ENCODE results near the gene TPRX1. TPM values are rescaled to one million over a fixed set of nuclear protein-coding genes. Genes with fewer than 3 reads are reported as not detected.
"Not testable (repeated sequence)": the region's sequence is repeated elsewhere in the genome, so short reads cannot be mapped to it uniquely, and the experiment has no call there.

Gene TPRX1
- total RNA-seq, 4 donors from 2014 or later = not detected

DNA sequence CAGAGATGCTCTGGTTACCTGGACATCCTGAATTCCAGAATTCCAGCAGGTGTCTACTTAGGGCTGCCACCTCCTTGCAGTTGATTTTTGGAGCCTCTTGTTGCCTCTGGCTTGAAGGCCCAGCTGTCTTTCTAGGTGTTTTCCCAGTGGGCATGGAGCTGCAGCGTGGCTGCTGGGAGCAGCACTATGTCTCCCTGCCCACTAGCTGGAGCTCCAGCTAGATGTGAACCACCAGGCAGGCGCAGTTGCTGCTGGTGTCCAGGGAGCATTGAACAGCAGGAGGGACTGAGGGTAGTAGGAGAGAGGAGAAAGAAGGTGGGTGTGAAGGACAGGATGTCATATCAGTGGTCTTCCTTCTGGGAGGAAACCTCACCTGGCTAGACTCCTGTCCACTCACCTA, 35.7 kb downstream of the TPRX1 start:
- Histone ChIP-seq H3K27ac (no peak overlapping the region), H3K27me3 (no peaks in the 10 kb centered on the region), H3K4me1 (no peaks in the 10 kb centered on the region), H3K4me3 (replicated peaks in 1 of 3) (no peak overlapping the region), H3K9me3 (no peaks in the 10 kb centered on the region), H3K36me3 (no peaks in the 10 kb centered on the region)
- TF ChIP-seq POLR2A (IDR thresholded peaks at IDR 0.05) = no peak
- no peak for TF ChIP-seq CTCF (IDR thresholded peaks at IDR 0.05)
- WGBS, 2 donors = 75 to 82% methylated on average over 2 of the region's 2 CpGs
- intact Hi-C loops (cut with DNase I) = no loop called here
- no peak for DNase-seq

DNA sequence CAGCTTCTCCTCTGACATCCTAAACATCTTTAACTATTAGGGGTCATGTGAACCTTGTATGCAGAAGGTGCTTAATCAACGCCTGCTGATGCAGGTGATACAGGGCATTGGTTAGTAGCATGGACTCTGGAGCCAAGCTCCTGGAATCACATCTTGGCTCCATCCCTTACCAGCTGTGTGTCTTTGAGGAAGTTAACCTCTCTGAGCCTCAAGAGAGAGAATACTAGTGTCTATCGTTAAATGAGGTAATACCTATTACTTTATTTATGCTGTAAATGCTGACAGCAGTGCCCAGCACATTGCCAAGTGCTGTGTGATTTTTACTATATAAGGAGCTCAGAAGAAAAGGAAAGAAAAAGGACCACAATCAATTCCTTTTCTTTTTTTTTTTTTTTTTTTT, 37.0 kb downstream of the TPRX1 start:
- no peaks in the 10 kb centered on the region for H3K9me3 ChIP-seq
- WGBS, 2 donors = 90 to 94% methylated on average over 2 of the region's 2 CpGs
- intact Hi-C loops (cut with DNase I) = no loop called here
- no peaks in the 10 kb centered on the region for H3K36me3 ChIP-seq
- no peaks in the 10 kb centered on the region for H3K4me1 ChIP-seq
- H3K27me3 ChIP-seq = no peaks in the 10 kb centered on the region
- TF ChIP-seq CTCF (IDR thresholded peaks at IDR 0.05) (no peak), POLR2A (IDR thresholded peaks at IDR 0.05) (no peak)
- no peak overlapping the region for H3K27ac ChIP-seq
- H3K4me3 ChIP-seq (replicated peaks in 1 of 3) = no peak overlapping the region
- DNase-seq = no peak

GRCh38 chr19:47766670-47767069, 37.7 kb downstream of the TPRX1 start:
- DNase-seq = no peak
- Histone ChIP-seq H3K9me3 (no peaks in the 10 kb centered on the region), H3K36me3 (no peaks in the 10 kb centered on the region), H3K27me3 (no peaks in the 10 kb centered on the region), H3K27ac (no peak overlapping the region), H3K4me1 (no peaks in the 10 kb centered on the region), H3K4me3 (replicated peaks in 1 of 3) (no peak overlapping the region)
- TF ChIP-seq CTCF (IDR thresholded peaks at IDR 0.05) = no peak
- TF ChIP-seq POLR2A (IDR thresholded peaks at IDR 0.05) = no peak
- WGBS, 2 donors = 89 to 94% methylated on average over 7 of the region's 7 CpGs
- intact Hi-C loops (cut with DNase I) = no loop called here

DNA sequence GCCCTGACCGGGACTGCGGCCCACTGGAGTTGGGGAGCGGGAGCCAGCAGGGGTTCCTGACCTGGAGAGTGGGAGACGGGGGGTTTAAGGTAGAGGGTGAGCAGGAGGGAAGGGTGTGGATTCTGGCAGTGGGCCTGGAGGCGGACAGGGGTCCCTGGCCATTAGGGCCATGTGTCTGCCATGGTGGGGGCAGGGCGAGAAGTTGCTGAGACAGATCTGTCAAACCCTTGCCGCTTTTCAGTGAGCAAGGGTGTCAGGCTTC, 38.1 kb downstream of the TPRX1 start:
- 63 to 83% methylated on average over 7 of the region's 7 CpGs for WGBS, 2 donors
- Histone ChIP-seq H3K4me1 (no peaks in the 10 kb centered on the region), H3K4me3 (replicated peaks in 1 of 3) (no peak overlapping the region), H3K36me3 (no peaks in the 10 kb centered on the region), H3K27me3 (no peaks in the 10 kb centered on the region), H3K27ac (no peak overlapping the region), H3K9me3 (no peaks in the 10 kb centered on the region)
- intact Hi-C loops (cut with DNase I) = no loop called here
- TF ChIP-seq CTCF (IDR thresholded peaks at IDR 0.05) (no peak), POLR2A (IDR thresholded peaks at IDR 0.05) (no peak)
- no peak for DNase-seq

DNA sequence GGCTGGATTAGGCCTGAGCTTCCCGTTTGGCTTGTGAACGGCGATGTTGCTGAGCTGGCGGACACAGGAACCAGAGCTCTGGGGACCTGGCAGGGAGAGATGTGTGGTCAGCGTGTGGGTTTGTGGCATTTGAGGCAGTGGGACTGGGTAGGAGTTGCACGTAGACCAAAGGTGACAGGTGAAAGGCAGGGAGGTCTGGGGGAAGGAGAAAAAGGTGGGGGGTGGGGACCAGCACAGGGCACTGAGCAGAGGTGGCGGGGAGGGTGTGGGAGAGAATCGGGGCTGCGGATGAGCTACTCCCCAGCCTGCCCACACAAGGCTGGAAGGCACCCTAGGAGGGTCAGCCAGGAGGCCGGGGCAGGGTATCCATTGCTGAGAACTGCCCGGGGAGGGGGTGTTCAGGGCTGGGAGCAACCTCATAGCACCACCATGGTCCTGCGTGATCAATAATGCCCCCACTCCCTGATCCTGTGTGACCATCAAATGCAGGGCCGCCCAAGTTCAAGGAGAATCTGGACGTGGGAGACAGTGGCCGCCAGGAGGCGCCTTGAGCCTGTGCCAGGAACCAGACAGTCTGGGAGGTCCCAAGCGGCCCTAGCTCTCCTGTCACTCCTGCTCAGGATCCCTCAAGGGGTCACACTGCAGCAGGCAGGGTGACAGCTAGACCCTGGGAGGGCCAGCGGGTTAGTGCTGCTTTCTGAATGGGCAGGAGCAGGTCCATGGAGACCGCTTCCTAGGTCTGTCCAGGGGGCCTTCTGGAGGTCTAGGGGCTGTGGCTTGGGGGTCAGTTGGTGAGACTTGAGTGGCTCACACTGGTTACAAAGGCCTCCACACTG, 38.6 kb downstream of the TPRX1 start:
- no peak overlapping the region for H3K4me3 ChIP-seq (replicated peaks in 1 of 3)
- TF ChIP-seq CTCF (IDR thresholded peaks at IDR 0.05) = peak in 5 of 6 experiments; percentile 55 to 76 (median 64)
- no peak for TF ChIP-seq POLR2A (IDR thresholded peaks at IDR 0.05)
- H3K36me3 ChIP-seq = no peaks in the 10 kb centered on the region
- no peaks in the 10 kb centered on the region for H3K27me3 ChIP-seq
- no peaks in the 10 kb centered on the region for H3K4me1 ChIP-seq
- H3K27ac ChIP-seq = no peak overlapping the region
- 17 to 28% methylated on average over 11 to 19 of the region's 19 CpGs for WGBS, 2 donors
- intact Hi-C loops (cut with DNase I) = no loop called here
- H3K9me3 ChIP-seq = no peaks in the 10 kb centered on the region
- peak; percentile 58 to 63 for DNase-seq

DNA sequence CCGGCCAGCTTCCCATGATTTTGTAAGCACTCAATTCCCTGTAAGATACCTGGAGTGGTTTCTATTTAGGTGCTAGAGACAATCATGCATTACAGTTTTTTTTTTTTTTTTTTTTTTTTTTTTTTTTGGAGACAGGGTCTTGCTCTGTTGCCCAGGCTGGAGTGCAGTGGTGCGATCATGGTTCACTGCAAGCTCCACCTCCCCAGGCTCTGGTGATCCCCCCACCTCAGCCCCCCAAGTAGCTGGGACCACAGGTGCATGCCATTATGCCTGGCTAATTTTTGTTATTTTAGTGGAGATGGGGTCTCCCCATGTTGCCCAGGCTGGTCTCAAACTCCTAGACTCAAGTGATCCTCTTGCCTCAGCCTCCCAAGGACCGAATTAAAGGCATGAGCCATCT, 39.6 kb downstream of the TPRX1 start:
- H3K4me3 ChIP-seq (replicated peaks in 1 of 3); H3K36me3 ChIP-seq; H3K27me3 ChIP-seq; H3K27ac ChIP-seq; H3K9me3 ChIP-seq; H3K4me1 ChIP-seq; intact Hi-C loops (cut with DNase I); DNase-seq: not testable (repeated sequence)
- WGBS, 2 donors = 79 to 83% methylated on average over 3 of the region's 3 CpGs

All from thyroid gland (tissue), 4 donors.